ENCODE measurements around the gene PDE11A.
"Not testable (repeated sequence)": the region's sequence is repeated elsewhere in the genome, so short reads cannot be mapped to it uniquely, and the experiment has no call there.

The PDE11A gene

DNA sequence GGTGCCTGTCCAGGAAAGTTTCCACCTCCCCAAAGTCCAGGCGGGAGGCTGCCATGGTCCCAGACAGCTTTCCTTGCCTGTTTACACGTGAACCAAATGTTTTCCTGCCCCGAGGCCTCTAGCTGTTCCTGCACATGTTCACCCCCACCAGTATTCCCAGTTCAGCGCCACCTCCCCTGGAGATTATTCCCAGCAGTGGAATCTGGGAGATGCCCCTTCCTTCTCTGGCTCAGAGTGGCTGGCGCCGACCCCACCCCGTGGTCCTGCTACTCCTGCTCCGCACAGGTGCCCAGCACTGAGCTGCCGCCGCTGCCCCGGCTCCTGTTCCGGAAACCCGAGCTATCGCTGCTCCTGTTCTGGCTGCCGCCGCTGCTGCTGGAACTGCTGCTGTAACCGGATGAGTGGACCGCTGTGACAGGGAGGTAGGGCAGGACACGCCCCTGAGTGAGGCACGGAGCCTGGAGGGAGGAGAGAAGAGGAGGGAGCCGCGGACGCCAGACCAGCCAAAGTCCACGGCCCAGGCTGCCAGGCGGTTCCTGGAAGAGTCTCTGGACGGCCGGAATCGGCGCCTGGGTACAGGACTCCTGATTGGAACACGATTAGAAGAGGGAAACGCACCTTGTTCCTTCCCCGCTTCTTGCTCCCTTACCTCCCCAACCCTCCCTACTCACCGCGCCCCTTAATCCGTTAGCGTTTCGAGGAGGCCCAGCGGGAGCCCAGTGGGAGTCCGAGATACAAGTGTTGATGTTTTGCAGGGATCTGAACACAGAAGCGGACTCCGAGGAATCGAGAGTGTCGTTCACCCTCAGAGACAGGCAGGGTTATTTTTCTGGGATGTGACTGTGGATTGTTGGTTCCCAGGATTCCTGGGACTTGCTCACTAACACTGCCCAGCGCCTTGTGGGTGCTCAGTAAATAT lies at the start of gene PDE11A:
PDE11A (minus strand) TSS at position 395 of the 919 bp plus-strand sequence; CDS start at position 55, 340 bp downstream.
- DNase-seq, result no peak

DNA sequence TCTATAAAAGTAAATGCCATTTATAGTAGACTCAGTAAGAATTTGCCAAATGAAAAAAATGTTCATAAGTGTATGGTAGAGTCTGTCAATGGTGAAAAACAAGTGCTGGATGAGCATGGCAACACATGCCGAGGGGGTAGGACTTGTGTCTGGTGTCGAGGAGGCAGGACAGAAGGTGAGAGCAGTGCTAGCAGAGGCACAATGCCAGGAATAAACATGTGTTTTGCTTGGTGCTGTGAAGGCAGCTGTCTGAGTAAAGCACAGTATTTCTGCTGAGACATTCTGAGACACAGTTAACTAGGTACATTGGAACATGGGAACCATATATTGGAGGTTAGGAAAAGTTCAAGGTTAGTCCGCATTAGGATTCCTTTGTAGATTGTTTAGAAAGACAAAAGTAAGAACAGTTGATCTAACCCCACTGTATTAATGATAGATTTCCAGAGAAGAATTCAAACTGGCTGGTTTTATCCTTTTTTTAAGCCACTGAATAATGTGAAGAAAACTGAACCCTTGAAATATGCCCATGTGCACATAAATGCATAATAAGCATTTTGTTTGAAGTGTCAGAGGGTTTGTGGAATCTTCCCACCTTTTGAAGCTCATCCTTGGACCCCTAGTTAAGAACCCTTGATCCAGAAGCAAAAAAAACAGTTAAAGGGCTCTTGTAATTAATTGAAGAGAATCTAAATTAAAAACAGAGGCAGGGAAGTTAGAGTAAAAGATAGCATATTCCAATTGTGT lies 46.8 kb upstream of the PDE11A start:
- DNase-seq, result no peak

DNA sequence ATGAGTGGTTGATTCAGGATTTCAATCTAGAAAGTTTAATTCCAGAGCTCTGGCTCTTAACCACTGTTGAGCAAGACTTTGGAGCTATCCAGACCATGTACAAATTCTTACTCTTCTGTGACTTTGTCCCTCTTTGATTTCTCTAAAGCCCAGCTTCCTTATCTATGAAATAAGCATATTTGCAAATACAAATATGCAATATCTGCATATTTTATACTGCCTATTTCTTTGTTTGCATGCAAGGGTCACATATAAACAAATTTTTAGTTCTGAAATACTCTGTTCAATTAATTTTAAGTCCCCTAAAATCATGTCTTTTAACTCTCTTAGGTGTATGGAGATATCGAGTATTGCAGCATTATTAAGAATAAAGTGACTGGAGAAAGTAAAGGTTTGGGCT lies 45.1 kb upstream of the PDE11A start:
- DNase-seq, result no peak

DNA sequence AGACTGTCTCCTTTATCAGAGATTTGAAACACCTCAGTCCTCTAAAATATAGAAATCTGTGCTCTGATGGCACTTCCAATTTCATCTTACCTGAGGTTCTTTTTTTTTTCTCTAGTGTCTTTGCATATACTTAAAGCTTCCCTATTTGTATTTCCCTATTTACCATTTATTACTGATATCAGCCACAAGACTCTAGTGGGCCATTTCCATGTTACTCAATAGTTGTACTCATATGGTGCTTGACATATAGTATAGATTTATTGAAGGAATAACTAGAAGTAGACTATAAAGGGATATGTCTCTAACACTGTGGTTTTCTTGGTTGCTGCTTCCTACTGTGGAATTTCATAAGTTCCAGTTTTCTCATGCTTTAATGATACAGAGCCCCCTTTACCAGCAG lies 42.7 kb upstream of the PDE11A start:
- DNase-seq, result no peak

DNA sequence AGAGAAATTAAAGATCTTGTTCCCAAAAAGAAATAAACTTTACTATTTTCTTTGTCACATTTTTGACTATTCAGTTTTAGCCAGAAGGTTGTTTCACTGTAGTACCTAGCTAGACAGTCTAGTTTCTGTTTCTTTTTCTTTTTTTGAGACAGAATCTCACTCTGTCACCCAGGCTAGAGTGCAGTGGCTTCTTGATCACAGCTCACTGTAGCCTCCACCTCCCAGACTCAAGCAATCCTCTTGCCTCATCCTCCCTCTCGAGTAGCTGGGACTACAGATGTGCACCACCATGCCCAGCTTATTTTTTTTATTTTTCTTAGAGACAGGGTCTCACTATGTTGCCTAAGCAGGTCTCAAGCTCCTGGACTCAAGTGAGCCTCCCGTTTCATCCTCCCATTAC lies 41.9 kb upstream of the PDE11A start:
- no peak for DNase-seq

DNA sequence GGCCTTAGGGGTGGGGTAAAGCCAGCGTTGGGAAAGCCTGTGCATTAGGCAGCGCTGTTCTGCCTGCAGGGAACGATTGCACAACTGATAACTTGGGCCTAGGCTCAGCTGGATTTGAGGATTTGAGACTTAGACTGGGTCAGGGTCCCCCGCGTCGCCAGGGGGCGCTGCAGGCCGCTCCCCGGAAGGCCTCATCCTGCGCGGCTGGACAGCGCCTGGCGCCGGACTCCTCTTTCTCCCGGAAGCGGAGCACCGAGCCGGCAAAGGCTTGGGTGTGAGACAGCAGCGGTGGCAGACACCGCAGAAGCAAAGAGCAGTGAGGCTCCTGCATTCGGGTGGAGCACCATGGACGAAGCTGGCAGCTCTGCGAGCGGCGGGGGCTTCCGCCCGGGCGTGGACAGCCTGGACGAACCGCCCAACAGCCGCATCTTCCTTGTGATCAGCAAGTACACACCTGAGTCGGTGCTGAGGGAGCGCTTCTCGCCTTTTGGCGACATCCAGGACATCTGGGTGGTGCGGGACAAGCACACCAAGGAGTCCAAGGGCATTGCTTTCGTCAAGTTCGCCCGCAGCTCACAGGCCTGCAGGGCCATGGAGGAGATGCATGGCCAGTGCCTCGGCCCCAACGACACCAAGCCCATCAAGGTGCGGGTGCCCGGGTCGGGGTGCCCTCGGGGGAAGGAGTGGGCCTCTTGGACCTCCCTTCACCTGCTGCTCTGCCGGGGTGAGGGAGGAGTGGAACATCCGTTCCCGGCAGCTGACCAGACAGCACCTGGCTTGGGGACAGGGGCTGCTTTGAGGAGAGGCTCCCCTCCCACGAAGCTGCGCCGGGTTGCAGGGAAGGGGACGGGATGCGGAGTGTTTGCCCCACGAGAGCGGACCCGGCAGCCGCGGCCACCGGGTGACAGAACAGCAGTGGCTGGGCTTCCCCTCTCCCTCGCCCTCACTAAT lies 39.9 kb upstream of the PDE11A start, which contains the start of gene RBM45:
RBM45 (plus strand) TSS at position 236 of the 951 bp plus-strand sequence; CDS start at position 346, 110 bp downstream.
- DNase-seq, result peak; percentile 88

DNA sequence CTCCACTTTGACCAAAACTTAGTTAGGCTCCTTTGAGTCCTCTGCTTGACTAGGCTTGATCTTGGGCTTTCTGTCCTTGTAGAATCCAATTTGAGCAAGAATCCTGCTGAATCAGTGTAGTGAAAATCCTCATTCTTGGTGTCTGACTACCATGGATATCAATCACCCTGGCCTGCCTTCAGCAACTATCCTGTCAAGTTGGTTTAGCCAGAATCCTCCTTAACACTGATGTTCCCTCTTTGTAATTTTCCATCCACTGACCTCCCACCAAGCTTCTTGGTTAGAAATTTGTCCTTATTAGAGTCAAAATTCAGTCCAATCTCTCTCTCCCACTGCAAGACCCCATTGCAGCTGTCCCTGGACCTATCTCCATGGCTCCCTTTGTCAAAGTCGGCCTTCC lies 39.2 kb upstream of the PDE11A start:
- DNase-seq, result no peak

DNA sequence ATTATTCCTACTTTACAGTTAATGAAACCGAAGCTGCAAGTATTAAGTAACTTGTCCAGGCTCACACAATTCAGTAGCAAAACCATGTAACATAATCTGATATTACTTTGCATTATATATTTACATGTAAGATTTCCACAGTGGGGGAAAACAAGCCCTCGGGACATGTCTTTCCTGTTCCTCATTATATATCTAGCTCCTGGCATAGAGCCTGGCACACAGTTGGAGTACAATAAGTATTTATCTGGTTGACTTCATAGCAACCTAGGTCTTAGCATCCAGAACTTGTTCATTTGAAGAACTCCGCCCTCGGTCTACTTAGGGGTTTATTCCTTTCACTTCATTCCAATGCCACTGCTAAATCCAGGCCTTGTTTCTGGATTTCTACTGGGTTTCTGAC lies 38.1 kb upstream of the PDE11A start:
- DNase-seq, result no peak

DNA sequence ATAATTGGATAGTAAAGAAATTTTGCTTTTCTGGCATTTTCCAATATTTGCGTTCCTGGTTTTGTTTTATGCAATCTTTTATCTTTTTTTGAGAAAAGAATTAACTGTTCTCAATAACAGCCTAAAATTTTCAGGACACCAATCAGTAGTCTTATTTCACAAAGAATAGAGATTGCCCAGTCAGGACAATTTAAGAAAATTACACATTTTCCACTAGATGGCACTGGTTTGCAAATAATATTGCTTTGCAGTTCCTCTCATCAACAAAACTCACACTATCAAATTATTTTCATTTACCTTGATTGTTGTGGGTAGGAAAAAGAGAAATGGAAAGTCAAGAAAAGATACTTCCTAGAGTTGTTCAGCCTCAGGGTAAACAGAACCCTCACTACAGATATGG lies 37.2 kb upstream of the PDE11A start:
- peak; percentile 58 to 68 for DNase-seq

DNA sequence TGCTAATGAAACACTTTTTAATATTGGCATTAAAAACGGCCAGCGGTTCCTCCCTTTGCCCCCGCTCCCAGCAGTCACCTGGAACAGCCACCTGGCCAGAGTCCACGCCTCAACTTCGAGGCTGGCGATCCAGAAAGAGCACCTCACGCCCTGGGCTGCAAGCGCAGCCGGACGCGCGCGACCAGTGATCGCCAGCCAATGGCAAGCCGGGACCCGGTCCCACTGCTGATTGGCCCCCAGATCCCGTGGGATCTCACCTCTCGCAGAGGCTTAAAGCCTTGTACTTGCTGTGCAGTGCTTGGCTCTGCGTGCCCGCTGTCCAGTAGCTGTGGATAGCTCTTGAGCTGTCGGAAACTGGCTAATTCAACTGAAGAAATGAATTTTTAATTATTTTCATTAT lies 35.6 kb upstream of the PDE11A start:
- no peak for DNase-seq

DNA sequence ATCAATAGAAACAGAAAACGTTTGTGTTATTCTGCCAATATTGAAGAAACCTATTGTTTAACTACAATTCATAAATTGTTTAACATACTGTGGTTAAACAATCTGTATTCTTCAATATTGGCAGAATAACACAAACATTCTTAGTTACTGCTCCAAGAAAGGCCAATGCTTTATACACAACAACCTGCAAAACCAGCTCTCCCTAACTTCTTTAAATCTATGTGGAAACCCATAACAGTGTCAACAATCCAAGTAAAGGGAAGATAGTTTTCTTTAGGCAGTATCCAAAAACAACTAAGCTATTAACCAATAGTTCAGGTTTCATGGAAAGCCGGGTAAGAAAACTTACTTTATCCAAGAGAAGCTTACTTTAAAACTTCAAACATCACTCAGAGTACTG lies 33.5 kb upstream of the PDE11A start:
- no peak for DNase-seq

DNA sequence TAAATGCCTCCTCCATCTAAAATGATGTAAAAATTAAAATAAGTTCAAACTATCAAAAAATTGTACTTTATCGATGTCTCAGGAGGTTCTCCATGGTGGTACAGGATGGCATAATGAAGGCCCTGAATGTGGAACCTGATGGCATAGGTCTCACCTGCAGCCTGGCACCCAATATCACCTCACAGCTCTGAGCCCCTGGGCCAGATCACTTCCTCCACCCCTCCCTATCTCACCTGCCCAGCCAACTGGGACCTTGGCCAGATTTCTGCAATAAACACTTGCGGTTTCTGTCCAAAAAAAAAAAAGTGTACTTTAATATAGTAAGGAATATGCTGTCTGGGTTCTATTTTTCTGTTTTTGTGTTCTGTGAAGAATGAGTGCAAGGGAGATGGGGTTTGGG lies 33.0 kb upstream of the PDE11A start:
- DNase-seq, result no peak

DNA sequence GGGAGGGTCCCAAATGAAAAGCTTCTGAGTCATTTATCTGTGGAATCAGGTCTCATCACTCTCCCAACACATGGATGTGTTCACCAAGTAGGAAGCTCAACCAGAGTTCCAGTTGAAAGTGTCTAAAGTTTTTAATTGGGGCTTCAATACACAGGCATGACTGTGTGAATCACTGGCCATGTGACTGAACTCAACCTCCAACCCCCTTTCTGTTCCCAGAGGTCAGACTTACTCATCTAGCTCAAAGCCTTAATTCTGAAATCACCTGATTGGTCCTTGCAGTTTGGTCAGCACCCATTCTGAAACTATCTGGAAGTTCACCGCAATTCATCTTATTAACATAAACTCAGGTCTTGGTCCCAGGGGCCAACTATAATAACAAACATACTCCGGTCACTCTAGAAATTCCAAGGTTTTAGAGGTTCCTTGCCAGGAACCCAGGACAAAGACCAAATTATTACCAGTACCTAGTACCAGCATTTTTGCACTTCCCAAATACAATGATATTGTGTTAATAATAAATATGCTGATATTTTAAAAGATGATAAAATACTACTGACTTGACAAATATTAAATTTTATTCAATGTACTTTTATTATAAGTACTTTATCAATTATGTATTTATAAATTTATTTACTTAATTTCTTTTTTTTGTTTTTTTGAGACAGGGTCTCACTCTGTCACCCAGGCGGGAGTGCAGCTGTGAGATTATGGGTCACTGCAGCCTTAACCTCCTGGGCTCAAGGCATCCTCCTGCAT lies 28.9 kb upstream of the PDE11A start:
- DNase-seq, result no peak

DNA sequence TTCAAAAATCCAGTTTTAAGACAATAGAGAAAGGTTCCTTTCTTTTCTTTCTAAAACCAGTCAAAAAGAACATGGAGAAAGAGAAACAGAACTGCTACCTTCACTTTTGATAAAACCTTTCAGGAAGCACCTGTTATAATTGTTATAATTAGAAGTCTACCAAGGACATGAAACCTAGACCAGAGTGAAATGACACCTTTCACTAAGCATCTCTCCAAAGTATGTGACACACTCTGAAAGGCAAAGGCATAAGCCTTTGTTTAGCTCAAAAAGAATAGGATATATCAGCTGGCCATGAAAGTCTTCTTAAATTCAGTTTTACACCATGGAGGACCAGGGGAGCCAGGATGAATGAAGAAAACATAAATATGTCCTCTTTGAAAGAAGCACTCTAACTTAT lies 20.9 kb upstream of the PDE11A start:
- DNase-seq, result no peak

DNA sequence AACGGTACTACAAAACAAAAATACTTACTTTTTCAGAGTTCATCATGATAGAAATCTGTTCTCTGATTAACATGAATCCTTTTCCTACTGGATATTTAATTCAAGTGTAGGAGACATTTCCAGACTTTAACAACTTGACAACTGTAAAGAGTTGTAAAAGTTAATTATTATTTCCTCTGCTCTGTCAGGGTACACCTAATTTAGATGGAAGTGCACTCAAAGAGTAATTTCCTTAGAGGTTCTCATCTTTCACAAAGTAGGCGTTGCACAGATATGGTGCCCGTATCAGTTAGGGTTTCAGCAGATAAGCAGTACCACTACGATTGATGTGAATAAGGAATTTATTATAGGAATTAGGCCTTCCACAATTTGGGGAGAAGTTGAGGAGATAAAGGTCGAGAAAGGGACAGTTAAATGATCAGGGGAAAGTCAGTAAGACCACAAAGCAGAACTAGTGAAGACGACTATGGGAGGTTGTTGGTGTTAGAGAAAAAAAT lies 16.2 kb upstream of the PDE11A start:
- no peak for DNase-seq

DNA sequence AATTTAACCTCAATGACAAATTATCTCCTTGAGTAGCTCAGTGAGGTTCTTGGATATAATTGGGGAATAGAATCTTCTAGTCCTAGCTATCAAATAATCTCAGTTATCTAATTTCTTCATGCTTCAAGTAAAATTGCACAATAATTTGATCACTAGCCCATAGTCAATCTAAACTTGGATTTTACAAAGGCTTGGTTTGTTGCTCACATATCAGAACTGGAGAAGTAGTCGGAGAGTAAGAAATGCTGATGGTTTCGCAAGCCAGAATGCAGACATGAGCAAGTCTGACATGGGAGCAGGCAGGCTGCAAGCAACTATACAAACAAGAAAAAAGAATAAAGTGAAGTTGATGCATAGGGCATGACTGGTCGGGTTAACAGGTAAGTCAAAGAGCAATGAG lies 11.7 kb upstream of the PDE11A start:
- no peak for DNase-seq

DNA sequence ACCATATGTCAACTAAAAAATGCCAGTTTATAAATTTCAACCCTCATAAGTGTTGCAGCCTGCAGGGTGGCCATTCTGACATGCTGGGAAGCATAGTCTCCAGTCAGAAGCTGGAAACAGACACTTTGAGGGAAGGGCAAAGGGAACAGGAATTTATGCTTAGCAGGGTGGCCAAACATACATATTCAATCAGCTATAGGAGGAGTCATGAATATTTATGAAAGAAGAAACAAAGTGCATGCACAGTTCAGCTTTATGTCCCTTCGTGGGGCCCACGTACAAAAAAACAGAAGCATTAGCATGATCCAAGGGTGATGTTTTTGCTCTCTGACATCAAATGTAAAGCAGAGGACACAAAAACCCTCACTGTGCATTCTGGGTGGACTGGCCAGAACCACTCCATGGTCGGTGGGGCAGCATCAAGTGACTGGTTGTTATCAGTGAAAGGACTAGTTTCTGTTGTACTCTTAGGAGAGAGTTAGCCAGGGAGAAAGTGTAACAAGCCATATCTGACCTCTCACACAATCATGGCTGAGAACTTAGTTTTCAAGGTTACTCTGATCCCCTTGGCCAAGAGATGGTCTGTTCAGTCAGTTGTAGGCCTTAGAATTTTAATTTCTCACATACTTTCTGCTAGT lies 9.9 kb upstream of the PDE11A start:
- no peak for DNase-seq

DNA sequence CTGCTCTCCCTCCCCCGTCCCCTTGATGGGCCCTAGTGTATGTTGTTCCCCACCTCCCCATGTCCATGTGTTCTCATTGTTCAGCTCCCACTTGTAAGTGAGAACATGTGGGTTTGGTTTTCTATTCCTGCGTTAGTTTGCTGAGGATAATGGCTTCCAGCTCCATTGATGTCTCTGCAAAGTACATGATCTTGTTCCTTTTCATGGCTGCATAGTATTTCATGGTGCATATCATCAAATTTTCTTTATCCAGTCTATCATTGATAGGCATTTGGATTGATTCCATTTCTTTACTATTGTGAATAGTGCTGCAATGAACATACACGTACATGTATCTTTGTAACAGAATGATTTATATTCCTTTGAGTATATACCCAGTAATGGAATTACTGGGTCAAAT lies 6.7 kb upstream of the PDE11A start:
- DNase-seq, result not testable (repeated sequence)

DNA sequence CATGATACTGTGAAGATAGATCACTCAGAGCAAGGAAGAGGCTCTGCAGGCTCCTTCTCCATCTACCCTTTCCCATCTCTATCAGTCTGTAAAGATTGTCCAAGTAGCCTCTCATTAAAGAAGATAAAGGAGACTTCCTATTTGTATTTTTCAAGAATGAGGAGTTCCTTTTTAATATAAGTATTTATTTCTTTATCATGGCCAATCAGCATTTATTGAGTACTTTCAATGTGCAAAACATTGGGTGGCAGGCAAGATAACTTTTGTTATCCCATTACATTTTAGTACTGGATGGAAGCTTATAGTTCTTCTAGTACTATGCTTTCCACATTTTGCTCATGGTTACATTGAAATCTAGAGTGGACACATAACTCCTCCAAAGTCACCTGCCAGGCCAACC lies 3.6 kb upstream of the PDE11A start:
- no peak for DNase-seq

DNA sequence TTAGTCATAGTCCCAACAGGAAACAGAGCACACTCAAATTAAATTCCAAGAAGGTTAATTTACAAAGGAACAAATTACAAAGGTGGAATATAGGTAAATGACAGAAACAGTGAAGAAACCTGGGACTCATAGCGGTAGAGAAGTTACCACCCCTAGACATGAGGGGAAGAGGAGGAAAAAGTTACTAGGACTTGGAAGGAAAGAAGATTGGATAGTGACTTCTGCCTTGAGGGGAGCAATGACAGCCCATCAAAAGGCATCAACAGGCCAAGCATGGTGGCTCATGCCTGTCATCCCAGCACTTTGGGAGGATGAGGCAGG lies 2.4 kb upstream of the PDE11A start:
- no peak for DNase-seq
